ENCODE measurements around the gene ATP8B2.
"Not testable (repeated sequence)": the region's sequence is repeated elsewhere in the genome, so short reads cannot be mapped to it uniquely, and the experiment has no call there.

GRCh38 chr1:154360881-154361280, 35.6 kb downstream of the ATP8B2 start:
- TF ChIP-seq CTCF (IDR thresholded peaks at IDR 0.05 in 4 of 5, conservative IDR thresholded peaks at IDR 0.05 in 1 of 5); POLR2A (IDR thresholded peaks at IDR 0.05): not testable (repeated sequence)

Measured in gastrocnemius medialis (tissue), 4 donors.